Left ventricle myocardium inferior (tissue), 1 donor: ENCODE data around the gene ATN1. TPM values are rescaled to one million over a fixed set of nuclear protein-coding genes. Genes with fewer than 3 reads are reported as not detected.

Experiments
- DNase-seq: peaks from one replicate; pipeline ENCODE4 v3.0.0-alpha.2; 2020
- H3K27ac ChIP-seq: fragments of 200-600 bp; replicated peaks from 2 replicates; pipeline ENCODE4 v1.8.0; 2021
- H3K27me3 ChIP-seq: fragments of 200-600 bp; 2 replicates; pipeline ENCODE4 v1.8.0; 2021; ENCODE audit warnings: low read depth
- H3K36me3 ChIP-seq: fragments of 200-600 bp; 2 replicates; pipeline ENCODE4 v1.8.0; 2021
- H3K4me1 ChIP-seq: fragments of 200-600 bp; 2 replicates; pipeline ENCODE4 v1.8.0; 2021
- H3K4me3 ChIP-seq: fragments of 200-600 bp; 2 replicates; pipeline ENCODE4 v1.8.0; 2021; ENCODE audit warnings: mild to moderate bottlenecking, moderate library complexity
- H3K9me3 ChIP-seq: fragments of 200-600 bp; replicated peaks from 2 replicates; pipeline ENCODE4 v1.8.0; 2021
- CTCF ChIP-seq: fragments of 200-600 bp; IDR thresholded peaks from 2 replicates; pipeline ENCODE4 v1.8.0; 2021; ENCODE audit warnings: antibody characterized with exemption, mild to moderate bottlenecking, borderline replicate concordance
- intact Hi-C: fragments of 100-400 bp; cut with micrococcal nuclease; formaldehyde crosslinking; loops from one replicate; pipeline ENCODE4 v1.11.0; 2022
- total RNA-seq: library from RNA; stranded (reverse); fragmentation: NEBNext Ultra II Directional; extraction: Animal tissue kit (Norgen Biotek cat#: 25700); gene quantifications from one replicate; pipeline ENCODE4 v1.2.1, GENCODE V29; 2021
- donor health status: DM: no; HTN: yes; CAD: no; lungs with severe emphysema.

ATN1 gene
- total RNA-seq, 1 donor from 2014 or later = 71.4 TPM

- no peak for DNase-seq
- TF ChIP-seq CTCF = no peak
- Histone ChIP-seq H3K4me3 (no peak overlapping the region), H3K27me3 (no peaks in the 10 kb centered on the region), H3K27ac (no peak overlapping the region), H3K36me3 (no peaks in the 10 kb centered on the region), H3K9me3 (no peaks in the 10 kb centered on the region), H3K4me1 (peaks cover 24% of the 10 kb centered on the region)
- intact Hi-C loops = no loop called here
Measured at GRCh38 chr12:6912164-6912935, 15.4 kb upstream of the ATN1 start.

- intact Hi-C loops = no loop called here
- H3K9me3 ChIP-seq = no peaks in the 10 kb centered on the region
- no peaks in the 10 kb centered on the region for H3K27me3 ChIP-seq
- peak; percentile 79 for DNase-seq
- peaks cover 24% of the 10 kb centered on the region for H3K4me1 ChIP-seq
- TF ChIP-seq CTCF = no peak
- peak within 1 kb of the TSS; percentile 80 for H3K27ac ChIP-seq
- H3K4me3 ChIP-seq = peak within 1 kb of the TSS; percentile 90
- H3K36me3 ChIP-seq = no peaks in the 10 kb centered on the region
Measured at GRCh38 chr12:6914246-6914946, 13.4 kb upstream of the ATN1 start, which contains the start of gene ENO2. Gene ENO2, plus strand, starts transcription at chr12:6914580. Its CDS starts 1,253 bp downstream, at chr12:6915833.

- no peaks in the 10 kb centered on the region for H3K36me3 ChIP-seq
- H3K27me3 ChIP-seq = no peaks in the 10 kb centered on the region
- peak overlapping the region; percentile 90 for H3K4me3 ChIP-seq
- no peaks in the 10 kb centered on the region for H3K9me3 ChIP-seq
- peaks cover 24% of the 10 kb centered on the region for H3K4me1 ChIP-seq
- intact Hi-C loops = no loop called here
- peak overlapping the region; percentile 80 for H3K27ac ChIP-seq
- peak; percentile 45 for DNase-seq
- TF ChIP-seq CTCF = no peak
Measured at GRCh38 chr12:6914947-6915788, 12.6 kb upstream of the ATN1 start.

- Histone ChIP-seq H3K4me1 (peaks cover 24% of the 10 kb centered on the region), H3K27ac (no peak overlapping the region), H3K4me3 (peak overlapping the region; percentile 90), H3K36me3 (no peaks in the 10 kb centered on the region), H3K27me3 (no peaks in the 10 kb centered on the region), H3K9me3 (no peaks in the 10 kb centered on the region)
- intact Hi-C loops = no loop called here
- no peak for DNase-seq
- no peak for TF ChIP-seq CTCF
Measured at GRCh38 chr12:6915789-6916285, 11.9 kb upstream of the ATN1 start.

- no peak for DNase-seq
- no peak overlapping the region for H3K4me3 ChIP-seq
- no peaks in the 10 kb centered on the region for H3K36me3 ChIP-seq
- no peaks in the 10 kb centered on the region for H3K9me3 ChIP-seq
- no peak overlapping the region for H3K27ac ChIP-seq
- no peak for TF ChIP-seq CTCF
- intact Hi-C loops = no loop called here
- H3K4me1 ChIP-seq = peaks cover 24% of the 10 kb centered on the region
- no peaks in the 10 kb centered on the region for H3K27me3 ChIP-seq
Measured at GRCh38 chr12:6916426-6917200, 11.1 kb upstream of the ATN1 start.
